K562 (cell line): ENCODE measurements around the gene MICAL2. TPM values are rescaled to one million over a fixed set of nuclear protein-coding genes. Genes with fewer than 3 reads are reported as not detected.

Experiments
- ATAC-seq: fragments of 200-7000 bp; cut with Tn5 transposase; 3 replicates; pipeline ENCODE4 v1.9.1; 2020; ENCODE audit warnings: moderate library complexity
- BruUV-seq: library from RNA; stranded (reverse); fragments of 400-500 nt; replicated peaks from 2 replicates; lab custom pipeline; 2021; lab: Mats Ljungman, UMichigan
- CTCF ChIA-PET: fragments of 300-600 bp; formaldehyde crosslinking; extraction: SDS; loops from one replicate; lab custom pipeline; 2021; ENCODE audit warnings: low intra/inter-chr PET ratio; lab: Yijun Ruan, JAX
- POLR2A ChIA-PET: fragments of 300-600, 350-650 bp; sonication (Branson Sonifier 250); formaldehyde crosslinking; extraction: SDS; loops from one replicate; lab custom pipeline; 2021; ENCODE audit warnings: antibody characterized with exemption, inconsistent platforms; lab: Yijun Ruan, JAX
- DNase-seq, 4 experiments: peaks; one replicate each; pipeline versions ENCODE4 v3.0.0 to v3.0.0-alpha.2; 2011 to 2018; ENCODE audit warnings: low spot score in 3 of 4, mixed read lengths in 3 of 4; ENCODE audit errors: extremely low read depth in 1 of 4
- FAIRE-seq: peaks from 2 replicates; lab custom pipeline; 2011; peaks lifted over from hg19 to GRCh38; lab: Jason Lieb, UNC
- H2AFZ ChIP-seq: 2 replicates; pipeline ENCODE4 v1.6.0; 2011; ENCODE audit warnings: low read depth, low read length, control low read depth, inconsistent platforms
- H3K27ac ChIP-seq: fragments of 200-600 bp; 3 replicates; pipeline ENCODE4 v1.8.0; 2011; ENCODE audit warnings: low read depth, mild to moderate bottlenecking, control low read depth, inconsistent platforms, low read length, moderate library complexity, mixed read lengths; ENCODE audit errors: extremely low read depth
- H3K27me3 ChIP-seq, 2 experiments: fragments of 300-600 bp in 1 of 2; 2 replicates in 1 of 2; 3 replicates in 1 of 2; pipeline versions ENCODE4 v1.6.0 to v1.8.0; 2011; ENCODE audit warnings: inconsistent platforms in 2 of 2, low read length in 2 of 2, mild to moderate bottlenecking in 1 of 2, mixed read lengths in 1 of 2, moderate library complexity in 1 of 2; ENCODE audit not compliant: control insufficient read depth in 2 of 2, insufficient read depth in 2 of 2
- H3K36me3 ChIP-seq: fragments of 300-600 bp; 3 replicates; pipeline ENCODE4 v1.8.0; 2011; ENCODE audit warnings: mild to moderate bottlenecking, low read length, inconsistent platforms; ENCODE audit not compliant: control insufficient read depth, insufficient read depth
- H3K4me1 ChIP-seq, 2 experiments: fragments of 200-600 bp in 1 of 2; replicated peaks in 1 of 2; 2 replicates in 1 of 2; 3 replicates in 1 of 2; pipeline versions ENCODE4 v1.5.1 to v1.8.0; 2011; ENCODE audit warnings: inconsistent platforms in 2 of 2, low read length in 2 of 2, mild to moderate bottlenecking in 1 of 2, mixed read lengths in 1 of 2, moderate library complexity in 1 of 2; ENCODE audit not compliant: control insufficient read depth in 2 of 2, insufficient read depth in 2 of 2
- H3K4me2 ChIP-seq: 2 replicates; pipeline ENCODE4 v1.6.1; 2011; ENCODE audit warnings: low read length, control low read depth, inconsistent platforms, mixed read lengths; ENCODE audit not compliant: insufficient read depth
- H3K4me3 ChIP-seq: fragments of 200-600 bp; sonication (generic), shearing (Covaris generic); 2 replicates; pipeline ENCODE4 v1.5.1; 2016; ENCODE audit warnings: control low read depth, inconsistent platforms
- H3K79me2 ChIP-seq: fragments of 200-600 bp; 3 replicates; pipeline ENCODE4 v1.8.0; 2011; ENCODE audit warnings: low read length, inconsistent platforms; ENCODE audit not compliant: control insufficient read depth, insufficient read depth
- H3K9ac ChIP-seq, 2 experiments: 2 replicates each; pipeline versions ENCODE4 v1.6.0 to v1.6.1; 2011; ENCODE audit warnings: low read depth in 2 of 2, low read length in 2 of 2, control low read depth in 1 of 2, inconsistent platforms in 1 of 2, mild to moderate bottlenecking in 1 of 2, mixed read lengths in 1 of 2; ENCODE audit not compliant: insufficient read depth in 1 of 2
- H3K9me1 ChIP-seq: one replicate; pipeline ENCODE4 v1.6.0; 2011; ENCODE audit warnings: inconsistent platforms, mild to moderate bottlenecking, low read length, moderate library complexity; ENCODE audit not compliant: control insufficient read depth, insufficient read depth
- H3K9me3 ChIP-seq: replicated peaks from 2 replicates; pipeline ENCODE4 v1.5.1; 2011; ENCODE audit warnings: low read depth, low read length, inconsistent platforms; ENCODE audit not compliant: control insufficient read depth, insufficient read depth
- H4K20me1 ChIP-seq: replicated peaks from 2 replicates; pipeline ENCODE4 v1.6.1; 2011; ENCODE audit warnings: low read length, inconsistent platforms, mixed read lengths; ENCODE audit not compliant: control insufficient read depth, insufficient read depth
- C11orf30 ChIP-seq: fragments of 450-650 bp; IDR thresholded peaks from 2 replicates; pipeline ENCODE4 v1.6.1; 2016; ENCODE audit warnings: low read depth, mild to moderate bottlenecking
- CGGBP1 ChIP-seq: fragments of 250-450 bp; sonication (Bioruptor Pico); IDR thresholded peaks from 2 replicates; pipeline ENCODE4 v1.9.0; 2021; ENCODE audit warnings: mild to moderate bottlenecking
- ERF ChIP-seq: fragments of 450-650 bp; formaldehyde crosslinking; IDR thresholded peaks from 2 replicates; pipeline ENCODE4 v1.4.0; 2020; ENCODE audit warnings: mild to moderate bottlenecking, mixed read lengths
- HDAC3 ChIP-seq: fragments of 450-650 bp; IDR thresholded peaks from 2 replicates; pipeline ENCODE4 v1.6.1; 2018; ENCODE audit warnings: borderline replicate concordance, mild to moderate bottlenecking, moderate library complexity; ENCODE audit not compliant: partially characterized antibody
- ID3 ChIP-seq, 2 experiments: fragments of 250-450 bp in 1 of 2; fragments of 450-650 bp in 1 of 2; sonication (Bioruptor Pico) in 1 of 2; IDR thresholded peaks; 2 replicates each; pipeline versions ENCODE4 v1.6.1 to v1.8.0; 2016 to 2021; ENCODE audit warnings: mild to moderate bottlenecking in 2 of 2, moderate library complexity in 2 of 2, missing compliant biosample characterization in 1 of 2, missing genetic modification characterization in 1 of 2
- RCOR1 ChIP-seq, 2 experiments: IDR thresholded peaks; 2 replicates each; pipeline ENCODE4 v1.6.1; 2012; ENCODE audit warnings: low read depth in 2 of 2, low read length in 2 of 2, borderline replicate concordance in 1 of 2, improper control_type of control experiment in 1 of 2
- SRSF7 ChIP-seq: fragments of 200-400 bp; formaldehyde crosslinking; optimal IDR thresholded peaks from 2 replicates; pipeline ENCODE3; 2017; ENCODE audit warnings: mild to moderate bottlenecking, low read depth, low read length
- ZBTB33 ChIP-seq: sonication (generic); formaldehyde crosslinking; IDR thresholded peaks from 2 replicates; pipeline ENCODE4 v1.8.1; 2023; ENCODE audit warnings: mild to moderate bottlenecking, missing genetic modification reagents
- ZEB2 ChIP-seq: fragments of 450-650 bp; IDR thresholded peaks from 2 replicates; pipeline ENCODE4 v1.6.1; 2016
- ZNF512 ChIP-seq: IDR thresholded peaks from 2 replicates; pipeline ENCODE4 v1.6.1; 2016; ENCODE audit warnings: missing genetic modification characterization, missing compliant biosample characterization
- WGBS: fragments of 100-300 bp; shearing (Covaris generic); methylation state at CpG from one replicate; pipeline ENCODE4 v1.1.6; 2016; ENCODE audit warnings: low coverage, mixed read lengths; ENCODE audit not compliant: insufficient coverage; ENCODE audit errors: missing lambda C conversion rate; 5-methylcytosine and 5-hydroxymethylcytosine counted together
- in situ Hi-C: fragments of 300-500 bp; cut with MboI; formaldehyde crosslinking; loops from 4 replicates; pipeline ENCODE4 v1.15.0; 2018; ENCODE audit warnings: inconsistent platforms, mixed read lengths
- intact Hi-C: fragments of 100-400 bp; cut with micrococcal nuclease; formaldehyde crosslinking; loops from 2 replicates; pipeline ENCODE4 v1.14.2; 2022
- polyA plus RNA-seq, 8 experiments: library from polyadenylated mRNA; depleted of rRNA in 4 of 8; stranded (reverse) in 5 of 8; unstranded in 3 of 8; fragments of >200 nt; fragmentation: Nextera tagmentation in 2 of 8; fragmentation: Illumina TruSeq in 1 of 8; extraction: Ambion mirVana in 2 of 8; extraction: Trizol in 1 of 8; gene quantifications; 2 replicates each; pipeline versions ENCODE4 v1.2.1 to v1.2.3, GENCODE V29; 2011 to 2014; ENCODE audit warnings: inconsistent platforms in 1 of 8, missing spikeins in 1 of 8
- total RNA-seq, 7 experiments: library from RNA; depleted of rRNA in 6 of 7; stranded (reverse); fragments of >200 nt in 6 of 7; fragmentation: Illumina TruSeq in 2 of 7; extraction: Trizol in 2 of 7; gene quantifications; 2 replicates each; pipeline versions ENCODE4 v1.2.1 to v1.2.3, GENCODE V29; 2011 to 2021; ENCODE audit warnings: low replicate concordance in 1 of 7

MICAL2 gene
- total and polyA plus RNA-seq, 9 of the 15 experiments (the other 6 are each of a cell fraction or from before 2014, with no cell fraction given) = 4.7 to 64.2 (median 33.6) TPM

- DNase-seq = no peak
- ATAC-seq = no peak
- ChIA-PET POLR2A (interaction anchor here (1.4 to 5.4 kb wide), 2 partner anchors 9 to 12 kb away, joined by 3 to 16 read pairs; no protein-coding TSS in a partner anchor), CTCF (no interaction called here)
- Histone ChIP-seq H4K20me1 (no peaks in the 10 kb centered on the region), H3K27ac (no peak overlapping the region), H3K4me2 (no peak overlapping the region), H3K4me3 (no peak overlapping the region), H3K4me1 (peaks cover 9 to 18% of the 10 kb centered on the region in 2 experiments), H3K79me2 (no peaks in the 10 kb centered on the region), H3K27me3 (no peaks in the 10 kb centered on the region), H3K36me3 (no peaks in the 10 kb centered on the region), H3K9ac (peak overlapping the region in 1 of 2 experiments; percentile 54; a peak in 1 of 4 replicates), H3K9me3 (no peaks in the 10 kb centered on the region), H2AFZ (no peak overlapping the region), H3K9me1 (no peaks in the 10 kb centered on the region)
- intact Hi-C loops (no loop called here), in situ Hi-C loops (no loop called here)
- FAIRE-seq = no peak
- WGBS = 84% methylated on average over 7 of the region's 7 CpGs
- BruUV-seq = no TSS peak
- no peak for TF ChIP-seq HDAC3
- no peak for TF ChIP-seq SRSF7
- no peak for TF ChIP-seq CGGBP1
- TF ChIP-seq ZNF512 (tag) = no peak
- TF ChIP-seq C11orf30 = no peak
- TF ChIP-seq ID3 (CRISPR knock-in tag; IDR thresholded peaks at IDR 0.05) = no peak
- no peak for TF ChIP-seq ID3 (tag; IDR thresholded peaks at IDR 0.05)
- no peak for TF ChIP-seq ZEB2
- no peak for TF ChIP-seq ZBTB33 (CRISPR knock-in tag)
- no peak for TF ChIP-seq ERF (CRISPR knock-in tag)
- TF ChIP-seq RCOR1 (IDR thresholded peaks at IDR 0.05; ENCODE audit: borderline replicate concordance in 1 of 2, low read depth in 2 of 2, low read length in 2 of 2) = no peak
These were observed 21.8 kb downstream of the MICAL2 start for GRCh38 chr11:12131943-12132789.
